GM19351 (cell line): Measurements from ENCODE around the gene AOPEP.
"Not testable (repeated sequence)": the region's sequence is repeated elsewhere in the genome, so short reads cannot be mapped to it uniquely, and the experiment has no call there.

Experiments used
- ATAC-seq: cut with Tn5 transposase; IDR thresholded peaks from one replicate; pipeline ENCODE4 v1.9.1; 2021; ENCODE audit warnings: mild to moderate bottlenecking, moderate library complexity; ENCODE audit not compliant: unreplicated experiment

AOPEP gene

GRCh38 chr9:94830071-94830604 is 103.6 kb downstream of the AOPEP start:
- not testable (repeated sequence) for ATAC-seq

GRCh38 chr9:94833802-94834201 is 107.3 kb downstream of the AOPEP start:
- ATAC-seq = no peak

GRCh38 chr9:94837404-94837803 is 110.9 kb downstream of the AOPEP start:
- no peak for ATAC-seq

- ATAC-seq = no peak
Observed at GRCh38 chr9:94839398-94839797, 112.9 kb downstream of the AOPEP start.

- no peak for ATAC-seq
Observed at GRCh38 chr9:94840738-94841137, 114.2 kb downstream of the AOPEP start.

GRCh38 chr9:94843134-94843533 is 116.6 kb downstream of the AOPEP start:
- ATAC-seq = no peak

- ATAC-seq = no peak
Observed at GRCh38 chr9:94846739-94847138, 120.2 kb downstream of the AOPEP start.

GRCh38 chr9:94847486-94847885 is 121.0 kb downstream of the AOPEP start:
- ATAC-seq = no peak

- not testable (repeated sequence) for ATAC-seq
Observed at GRCh38 chr9:94848791-94849190, 122.3 kb downstream of the AOPEP start.

GRCh38 chr9:94850540-94851434 is 124.3 kb downstream of the AOPEP start:
- ATAC-seq = no peak

GRCh38 chr9:94851467-94851866 is 125.0 kb downstream of the AOPEP start:
- no peak for ATAC-seq

GRCh38 chr9:94851892-94852291 is 125.4 kb downstream of the AOPEP start:
- ATAC-seq = no peak

GRCh38 chr9:94852373-94852772 is 125.9 kb downstream of the AOPEP start:
- ATAC-seq = no peak

GRCh38 chr9:94853887-94854286 is 127.4 kb downstream of the AOPEP start:
- ATAC-seq = no peak

GRCh38 chr9:94855903-94856302 is 129.4 kb downstream of the AOPEP start:
- ATAC-seq = no peak

GRCh38 chr9:94857791-94858190 is 131.3 kb downstream of the AOPEP start:
- ATAC-seq = no peak

GRCh38 chr9:94859226-94859625 is 132.7 kb downstream of the AOPEP start:
- no peak for ATAC-seq

GRCh38 chr9:94859891-94860290 is 133.4 kb downstream of the AOPEP start:
- no peak for ATAC-seq

- ATAC-seq = peak; percentile 97
Observed at GRCh38 chr9:94860678-94861588, 134.4 kb downstream of the AOPEP start.

GRCh38 chr9:94861589-94862272 is 135.2 kb downstream of the AOPEP start:
- no peak for ATAC-seq

- no peak for ATAC-seq
Observed at GRCh38 chr9:94864196-94864595, 137.7 kb downstream of the AOPEP start.
